CD4-positive, alpha-beta T cell treated with Interleukin-2 at 100 ng/mL for 4 hours (primary cell): ENCODE measurements around the gene TTC23L.
A peak's percentile ranks its signal among the peaks of the same experiment; 100 is the strongest.
"Not testable (repeated sequence)": the region's sequence is repeated elsewhere in the genome, so short reads cannot be mapped to it uniquely, and the experiment has no call there.

Source experiments
- DNase-seq: peaks from one replicate; pipeline ENCODE4 v3.0.0-alpha.2; 2020; ENCODE audit warnings: low spot score

TTC23L gene, protein sequence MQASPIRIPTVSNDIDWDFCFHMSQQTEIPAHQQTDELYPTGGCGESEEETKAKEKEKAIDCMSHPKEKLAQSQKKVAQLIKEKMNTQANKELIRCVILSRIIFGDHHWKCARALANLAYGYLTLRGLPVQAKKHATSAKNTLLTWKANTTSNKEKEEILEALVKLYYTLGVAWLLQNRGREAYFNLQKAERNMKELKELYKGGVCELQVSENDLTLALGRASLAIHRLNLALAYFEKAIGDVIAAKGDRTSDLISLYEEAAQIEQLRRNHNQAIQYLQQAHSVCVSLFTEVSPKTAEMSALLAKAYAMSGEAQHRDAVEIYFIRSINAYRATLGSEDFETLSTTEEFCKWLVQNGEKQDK

DNA sequence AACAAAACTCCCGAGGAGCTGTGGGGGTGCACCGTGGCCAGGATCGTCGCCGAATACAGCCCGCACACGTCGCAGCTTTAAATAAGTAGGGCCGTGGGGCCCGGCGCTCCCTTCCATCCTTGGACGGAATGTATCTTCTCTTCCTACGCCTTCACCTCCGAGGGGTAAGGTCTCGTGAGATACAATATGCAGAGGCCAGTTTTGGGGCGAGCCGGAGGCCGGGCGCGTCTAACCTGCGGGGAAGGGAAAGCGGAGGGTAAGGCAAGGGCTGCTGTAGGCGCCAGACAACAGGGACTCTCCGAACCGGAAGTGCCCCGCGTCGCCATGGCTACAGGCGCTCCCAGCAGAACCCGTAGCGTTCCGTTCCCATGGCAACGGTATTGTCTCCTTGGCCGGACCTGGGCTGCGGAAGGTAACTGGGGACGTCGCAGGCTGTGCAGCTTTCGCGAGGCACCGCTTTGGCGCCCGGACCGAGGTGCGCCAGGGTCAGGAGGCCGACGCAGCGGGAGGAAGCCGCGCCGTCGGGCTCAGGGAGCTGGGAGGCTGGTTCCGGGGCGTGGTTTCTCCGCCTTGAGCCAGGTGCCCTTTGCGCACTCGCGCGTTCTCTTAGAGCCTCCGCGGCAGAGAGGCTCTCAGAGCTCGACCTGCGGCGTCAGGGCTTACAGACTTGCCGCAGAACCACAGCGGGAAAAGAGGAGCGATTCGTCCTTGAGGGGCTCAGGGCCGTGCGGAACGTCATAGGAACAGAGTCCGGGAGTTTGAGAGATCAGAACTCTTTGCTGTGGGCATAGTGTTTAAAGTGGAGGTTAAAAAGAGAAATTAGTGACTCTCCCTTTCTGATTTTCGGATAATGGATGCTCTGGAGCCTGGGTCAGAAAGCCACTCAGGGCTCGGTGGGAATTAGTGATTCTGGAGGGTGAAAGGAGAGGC is at the start of gene TTC23L:
TSS of gene TTC23L (plus strand) at position 380 of the 930 bp plus-strand sequence. CDS start 1,508 bp downstream, outside the sequence.
- DNase-seq: peak; percentile 93

DNA sequence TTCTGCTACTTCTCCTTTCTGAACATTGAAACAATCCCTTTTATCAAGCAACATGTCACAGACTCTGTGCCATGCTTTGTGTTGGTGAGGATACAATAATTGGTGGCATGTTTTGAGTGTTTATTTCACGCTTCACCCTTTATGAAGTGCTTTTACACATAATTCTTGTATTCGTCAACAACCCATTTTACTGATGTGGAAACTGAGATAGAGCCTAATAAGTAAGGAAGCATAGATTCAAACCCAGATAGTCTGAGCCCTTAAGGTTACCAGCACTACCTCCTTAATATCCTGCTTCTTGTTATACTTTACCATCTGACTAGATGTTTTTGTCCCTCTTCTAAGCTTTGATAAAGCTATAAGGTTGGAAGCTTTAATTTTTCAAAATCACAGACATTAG is 49.3 kb upstream of the TTC23L start:
- no peak for DNase-seq

DNA sequence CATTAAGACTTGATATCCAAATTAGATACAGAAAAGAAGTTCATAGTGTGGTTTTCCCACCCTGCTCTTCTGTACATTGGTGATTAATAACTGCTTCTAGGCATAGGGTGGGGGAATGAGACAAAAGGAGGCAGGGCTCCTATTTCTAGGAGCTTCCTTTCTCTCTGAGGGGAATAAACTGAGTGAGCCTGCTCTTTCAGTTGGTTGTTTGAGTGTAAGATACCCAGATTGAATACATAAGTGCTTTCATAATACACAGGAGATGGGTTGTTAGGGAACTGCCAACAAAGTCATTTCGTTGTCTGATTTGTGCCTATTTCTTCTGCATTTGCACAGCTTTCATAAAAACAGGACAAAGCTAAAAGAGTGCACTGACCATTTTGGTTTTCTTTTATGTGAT is 48.9 kb upstream of the TTC23L start:
- DNase-seq: no peak

DNA sequence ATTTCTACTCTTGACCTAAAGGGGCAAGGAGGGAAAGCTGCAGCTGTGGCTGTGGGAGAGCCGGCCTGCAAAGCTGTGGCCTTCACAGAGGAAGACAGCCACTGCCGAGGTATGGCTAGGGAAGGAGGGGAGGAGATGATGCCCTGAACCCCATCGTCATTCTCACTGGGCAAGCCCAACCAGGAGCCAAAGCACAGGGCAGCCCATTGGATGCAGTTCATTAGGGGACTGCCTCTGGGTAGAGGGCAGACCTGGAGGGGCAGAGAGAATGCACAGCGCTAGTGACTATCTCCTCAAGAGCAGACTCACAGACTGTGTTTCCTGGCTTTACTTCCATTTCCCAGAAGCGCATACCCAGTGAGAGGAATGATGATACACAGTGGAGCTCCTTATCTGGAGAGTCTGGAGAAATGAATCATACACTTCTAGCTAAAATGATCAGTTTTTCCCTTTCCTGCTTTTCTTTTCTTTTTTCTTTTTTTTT is 47.2 kb upstream of the TTC23L start:
- no peak for DNase-seq

DNA sequence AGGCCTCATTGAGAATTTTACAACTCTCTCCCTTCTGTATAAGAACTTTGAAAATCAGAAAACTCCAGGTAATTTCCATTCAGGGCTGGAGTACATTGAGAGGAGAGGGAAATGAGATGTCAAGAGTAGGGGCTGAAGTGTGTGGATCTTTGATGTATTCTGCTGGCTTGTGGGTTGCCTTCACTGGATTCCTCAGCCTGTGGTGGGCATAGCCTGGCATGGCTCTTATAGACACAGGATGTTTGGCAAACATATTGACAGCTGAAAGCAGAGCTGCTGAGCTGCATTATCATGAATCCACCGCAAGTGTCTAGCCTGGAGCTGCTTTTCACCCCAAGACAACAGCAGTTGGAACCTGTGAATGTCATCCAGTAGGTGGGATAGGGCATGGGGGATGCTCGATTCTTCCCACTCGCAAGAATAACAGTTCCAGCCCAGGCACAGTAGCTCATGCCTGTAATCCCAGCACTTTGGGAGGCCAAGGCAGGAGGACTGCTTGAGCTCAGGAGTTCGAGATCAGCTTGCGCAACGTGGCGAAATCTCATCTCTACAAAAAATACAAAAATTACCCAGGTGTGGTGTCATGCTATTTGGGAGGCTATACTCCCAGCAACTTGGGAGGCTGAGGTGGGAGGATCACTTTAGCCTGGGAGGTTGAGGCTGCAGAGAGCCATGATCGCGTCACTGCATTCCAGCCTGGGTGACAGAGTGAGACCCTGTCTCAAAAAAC is 36.0 kb upstream of the TTC23L start:
- no peak for DNase-seq

DNA sequence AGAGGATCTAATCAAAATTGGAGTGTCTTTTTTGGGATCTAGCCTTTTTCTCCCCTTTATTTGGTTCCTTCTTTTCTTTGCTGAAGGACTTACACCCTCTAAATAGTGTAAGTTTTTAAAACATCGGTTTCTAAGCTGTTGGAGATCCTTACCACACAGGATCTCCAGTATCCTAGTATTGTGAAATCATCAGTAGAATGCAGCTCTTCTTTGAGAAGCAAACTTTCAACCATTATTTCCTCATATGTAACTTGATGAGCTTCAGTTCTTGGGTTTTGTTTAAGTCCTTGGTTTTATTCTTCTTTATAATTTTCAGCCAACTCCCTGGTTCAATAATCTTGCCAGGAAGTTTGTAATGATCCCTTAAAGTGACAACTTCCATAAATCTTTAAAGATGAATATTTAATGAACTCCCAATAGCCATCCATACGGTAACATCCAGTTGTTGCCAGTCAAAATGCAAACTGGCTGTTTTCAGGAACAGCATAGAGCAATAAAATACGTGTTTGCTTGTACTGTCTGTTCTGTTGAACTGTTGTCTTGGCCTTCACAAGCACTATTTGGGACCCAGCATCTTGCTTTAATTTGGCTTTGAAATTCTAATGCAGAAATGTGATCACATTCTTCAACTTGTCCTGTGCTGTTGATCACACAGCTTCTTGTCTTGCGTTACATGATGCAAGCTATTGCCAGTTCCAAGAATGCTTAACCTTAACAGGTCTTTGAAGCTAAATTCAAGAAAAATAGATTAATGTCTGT is 34.8 kb upstream of the TTC23L start:
- DNase-seq: no peak

DNA sequence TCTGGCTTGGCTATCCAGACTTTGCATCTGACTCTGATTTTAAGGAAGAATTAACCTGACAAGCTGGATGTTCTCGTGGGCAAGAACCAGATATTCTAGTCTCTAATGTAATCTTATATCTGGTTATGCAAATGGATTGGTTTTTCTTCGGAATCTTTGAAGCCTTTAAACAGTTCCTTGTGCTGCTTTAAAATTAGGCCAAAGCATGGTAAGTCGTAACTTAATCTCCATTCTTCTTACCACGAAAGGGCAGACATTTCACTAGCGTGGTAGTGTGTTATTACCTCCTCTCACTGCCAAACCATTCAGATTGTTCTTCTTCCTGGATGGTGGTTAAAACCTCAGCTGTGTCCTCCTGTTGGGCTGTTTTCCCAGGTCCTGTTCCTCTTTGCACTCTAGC is 34.1 kb upstream of the TTC23L start:
- no peak for DNase-seq

DNA sequence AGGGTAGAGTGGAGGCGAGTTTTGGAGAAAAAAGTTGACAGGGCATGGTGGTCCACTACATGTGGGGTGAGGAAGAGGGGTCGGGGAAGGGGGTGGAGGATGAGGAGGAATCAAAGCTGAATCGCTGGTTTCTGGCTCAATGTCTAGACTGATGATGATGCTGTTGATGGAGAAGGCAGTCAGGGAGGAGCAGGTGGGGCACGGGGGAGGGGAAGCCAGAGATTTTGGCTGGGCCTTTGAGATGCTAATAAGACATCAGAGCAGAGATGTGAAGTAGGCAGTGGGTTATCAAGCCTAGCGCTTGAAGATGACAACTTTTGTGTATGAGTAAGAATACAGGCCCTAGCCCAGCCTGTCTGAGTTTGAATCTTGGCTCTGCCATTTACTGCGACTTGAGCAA is 32.4 kb upstream of the TTC23L start:
- no peak for DNase-seq

DNA sequence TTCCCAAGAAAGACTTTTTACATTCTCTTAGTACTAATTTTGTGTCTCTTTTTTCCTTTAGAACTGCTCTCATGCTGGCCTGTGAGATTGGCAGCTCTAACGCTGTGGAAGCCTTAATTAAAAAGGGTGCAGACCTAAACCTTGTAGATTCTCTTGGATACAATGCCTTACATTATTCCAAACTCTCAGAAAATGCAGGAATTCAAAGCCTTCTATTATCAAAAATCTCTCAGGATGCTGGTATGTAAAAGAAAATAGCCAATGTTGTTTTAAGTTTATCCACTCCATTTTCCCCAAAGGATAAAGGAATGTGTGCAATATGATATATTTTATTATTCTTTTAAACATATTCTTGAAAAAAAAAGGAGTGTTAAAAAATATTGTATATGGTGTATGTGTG is 27.3 kb upstream of the TTC23L start:
- no peak for DNase-seq

DNA sequence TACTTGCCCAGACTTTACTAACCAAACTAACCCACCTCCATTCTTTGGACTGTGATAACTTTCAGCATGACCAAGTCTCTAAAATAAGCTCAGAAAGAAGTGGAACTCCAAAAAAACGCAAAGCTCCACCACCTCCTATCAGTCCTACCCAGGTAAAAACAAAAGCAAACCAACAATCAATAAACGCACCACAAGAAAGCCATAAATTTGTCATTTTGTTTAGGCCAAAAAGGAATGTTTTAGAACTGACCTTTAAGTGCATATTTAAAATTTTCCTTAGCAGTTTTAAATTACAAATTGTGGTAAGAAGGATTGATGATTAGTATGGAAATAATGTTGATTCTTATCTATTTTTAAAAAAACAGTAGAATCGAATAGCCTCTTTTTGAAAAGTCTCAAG is 25.5 kb upstream of the TTC23L start:
- no peak for DNase-seq

DNA sequence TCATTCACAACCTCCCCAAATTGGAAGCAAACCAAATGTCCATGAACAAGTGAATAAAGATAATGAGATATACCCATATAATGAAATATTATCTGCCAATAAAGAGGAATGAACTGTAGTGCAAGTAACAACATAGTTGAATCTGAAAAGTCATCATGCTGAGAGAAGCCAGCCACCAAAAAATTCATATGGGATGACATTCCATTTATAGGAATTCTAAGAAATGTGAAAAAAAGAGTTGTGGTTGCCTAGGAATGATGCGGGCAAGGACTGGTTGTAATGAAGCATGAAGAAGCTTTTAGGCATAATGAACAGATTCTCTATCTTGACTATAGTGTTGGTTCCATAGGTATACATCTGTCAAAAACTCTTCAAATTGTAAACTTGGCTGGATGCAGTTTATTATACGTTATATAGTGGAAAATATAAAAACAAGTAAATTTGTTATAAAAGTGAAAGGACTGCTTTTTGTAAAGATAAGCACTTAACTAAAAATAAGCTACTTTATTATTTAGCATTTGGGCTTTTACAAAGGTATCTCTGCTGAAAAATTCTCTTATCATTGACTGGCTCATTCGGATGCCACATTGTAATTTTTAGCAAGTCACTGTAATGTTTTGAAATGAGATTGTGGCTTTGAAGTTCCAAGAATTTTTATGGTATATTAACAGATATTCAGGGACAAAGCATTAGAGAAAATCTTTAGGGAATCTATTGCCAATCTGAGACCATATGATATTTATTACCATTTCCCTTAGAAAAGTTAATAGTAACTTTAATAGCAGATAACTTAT is 21.2 kb upstream of the TTC23L start:
- no peak for DNase-seq

DNA sequence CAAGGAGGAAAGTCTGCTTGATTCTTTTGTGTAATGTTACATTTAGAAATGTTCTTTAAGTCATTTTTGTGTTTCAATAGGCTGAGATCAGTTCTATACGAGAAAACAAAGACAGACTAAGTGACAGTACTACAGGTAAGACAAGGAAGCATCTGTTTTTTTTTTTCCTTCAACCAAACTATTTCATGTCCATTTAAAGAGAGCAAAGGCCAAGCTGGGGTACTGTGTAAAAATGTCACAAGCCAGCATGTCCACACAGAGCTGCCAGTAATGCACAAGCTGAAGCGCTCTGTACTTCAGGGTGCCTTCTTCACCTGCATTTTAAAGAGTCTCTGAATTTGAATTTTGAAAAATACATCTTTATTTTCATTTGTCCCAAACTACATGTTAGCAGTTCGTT is 20.2 kb upstream of the TTC23L start:
- no peak for DNase-seq

DNA sequence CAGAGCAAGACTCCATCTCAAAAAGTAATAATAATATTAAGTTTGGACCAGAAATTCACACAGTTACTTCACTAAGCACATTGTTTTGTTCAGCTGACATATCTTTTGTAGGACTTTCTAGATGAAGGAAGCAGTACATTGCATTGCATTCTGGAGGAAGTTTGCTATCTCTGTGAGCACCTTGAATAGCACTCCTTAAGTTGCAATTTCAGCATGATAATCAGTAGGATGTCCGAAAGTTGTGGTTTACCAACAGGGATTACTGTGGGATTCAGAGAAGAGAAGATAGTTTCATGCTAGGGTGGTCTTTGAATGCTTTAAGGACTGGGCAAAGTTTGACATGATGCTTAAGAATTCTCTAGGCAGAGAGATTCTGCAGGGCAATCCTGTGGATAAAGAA is 18.4 kb upstream of the TTC23L start:
- no peak for DNase-seq

DNA sequence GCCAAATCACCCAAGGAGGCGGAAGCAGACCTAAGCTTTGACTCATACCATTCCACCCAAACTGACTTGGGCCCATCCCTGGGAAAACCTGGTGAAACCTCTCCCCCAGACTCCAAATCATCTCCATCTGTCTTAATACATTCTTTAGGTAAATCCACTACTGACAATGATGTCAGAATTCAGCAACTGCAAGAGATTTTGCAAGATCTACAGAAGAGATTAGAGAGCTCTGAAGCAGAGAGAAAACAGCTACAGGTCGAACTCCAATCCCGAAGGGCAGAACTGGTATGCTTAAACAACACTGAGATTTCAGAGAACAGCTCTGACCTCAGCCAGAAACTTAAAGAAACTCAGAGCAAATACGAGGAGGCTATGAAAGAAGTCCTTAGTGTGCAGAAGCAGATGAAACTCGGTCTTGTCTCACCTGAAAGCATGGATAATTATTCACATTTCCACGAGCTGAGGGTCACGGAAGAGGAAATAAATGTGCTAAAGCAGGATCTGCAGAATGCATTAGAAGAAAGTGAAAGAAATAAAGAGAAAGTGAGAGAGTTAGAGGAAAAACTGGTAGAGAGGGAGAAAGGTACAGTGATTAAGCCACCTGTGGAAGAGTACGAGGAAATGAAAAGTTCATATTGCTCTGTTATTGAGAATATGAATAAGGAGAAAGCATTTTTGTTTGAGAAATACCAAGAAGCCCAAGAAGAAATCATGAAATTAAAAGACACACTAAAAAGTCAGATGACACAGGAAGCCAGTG is 15.8 kb upstream of the TTC23L start:
- DNase-seq: no peak

DNA sequence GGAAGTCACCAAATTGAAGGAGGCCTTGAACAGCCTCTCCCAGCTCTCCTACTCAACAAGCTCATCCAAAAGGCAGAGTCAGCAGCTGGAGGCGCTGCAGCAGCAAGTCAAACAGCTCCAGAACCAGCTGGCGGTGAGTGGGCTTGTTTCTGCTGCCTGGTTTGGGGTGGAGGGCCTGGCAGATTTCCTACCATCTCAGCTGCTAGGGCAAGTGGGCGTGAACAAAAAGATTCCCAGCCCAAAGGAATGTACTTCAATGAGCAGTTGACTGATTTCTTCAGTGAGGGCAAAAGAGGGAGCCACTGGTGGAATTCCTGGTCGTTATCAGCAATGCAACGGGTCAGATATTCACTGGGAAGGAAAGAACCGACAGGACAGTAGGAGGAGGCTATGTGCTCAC is 12.6 kb upstream of the TTC23L start:
- no peak for DNase-seq

DNA sequence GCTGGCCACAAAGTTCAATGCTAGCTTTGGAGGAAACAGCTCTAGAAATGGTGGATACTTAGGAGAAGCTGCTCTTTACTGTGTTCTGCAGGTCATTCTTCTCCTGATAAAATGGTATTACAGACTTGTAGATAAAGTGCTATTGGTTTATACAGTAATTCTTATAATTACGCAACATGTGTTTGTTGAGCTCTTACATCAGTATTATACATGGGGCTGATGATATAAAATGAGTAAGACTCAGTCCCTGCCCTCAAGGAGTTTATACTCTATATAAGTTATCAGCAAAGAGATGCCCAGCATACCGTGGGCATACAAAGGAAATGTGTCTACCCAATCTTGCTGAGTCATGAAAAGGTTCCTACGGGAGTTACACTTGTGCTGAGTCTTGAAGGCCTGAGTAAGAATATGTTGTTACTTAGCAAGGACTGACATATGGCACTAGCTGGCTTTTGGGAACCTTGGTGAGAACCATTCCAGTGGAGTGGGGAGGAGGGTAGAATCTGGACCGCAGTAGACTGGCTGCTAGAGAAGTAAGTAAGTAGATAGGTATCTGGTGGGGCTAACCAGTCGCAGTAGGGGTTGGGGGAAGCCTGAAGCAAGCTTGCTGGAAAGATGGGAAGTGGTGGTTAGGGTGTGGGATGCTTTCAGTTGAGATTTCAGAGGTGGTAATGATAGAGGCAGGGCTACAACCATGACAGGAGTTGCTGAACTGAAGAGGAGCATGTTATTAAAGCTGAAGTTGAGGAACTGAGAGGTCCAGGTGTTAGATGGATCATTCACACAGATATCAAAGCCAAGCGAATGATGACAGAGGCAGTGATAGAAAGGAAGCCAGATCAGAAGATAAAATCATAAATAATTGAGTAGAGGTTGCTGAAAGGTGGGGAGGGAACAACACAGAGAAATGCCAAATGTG is 11.1 kb upstream of the TTC23L start:
- DNase-seq: no peak

DNA sequence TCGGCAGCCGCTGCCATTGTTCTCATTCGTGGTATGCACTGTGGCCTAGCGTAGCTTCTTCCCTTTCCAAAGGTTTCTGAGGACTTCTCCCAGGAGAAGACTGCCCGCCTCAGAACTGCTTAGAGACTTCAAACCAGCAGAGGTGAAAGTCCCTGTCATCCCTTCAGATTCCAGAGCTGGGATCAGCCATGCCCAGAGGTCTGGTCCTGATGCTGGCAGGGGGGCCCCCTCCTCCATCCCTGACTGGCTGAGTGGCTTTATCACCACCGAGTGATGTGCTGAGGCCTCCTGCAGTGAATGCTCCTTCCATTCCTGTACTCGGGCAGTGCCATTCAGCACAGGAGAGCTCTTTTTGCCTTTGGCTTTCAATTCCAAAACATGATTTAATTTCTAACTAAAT is 8.1 kb upstream of the TTC23L start:
- not testable (repeated sequence) for DNase-seq

DNA sequence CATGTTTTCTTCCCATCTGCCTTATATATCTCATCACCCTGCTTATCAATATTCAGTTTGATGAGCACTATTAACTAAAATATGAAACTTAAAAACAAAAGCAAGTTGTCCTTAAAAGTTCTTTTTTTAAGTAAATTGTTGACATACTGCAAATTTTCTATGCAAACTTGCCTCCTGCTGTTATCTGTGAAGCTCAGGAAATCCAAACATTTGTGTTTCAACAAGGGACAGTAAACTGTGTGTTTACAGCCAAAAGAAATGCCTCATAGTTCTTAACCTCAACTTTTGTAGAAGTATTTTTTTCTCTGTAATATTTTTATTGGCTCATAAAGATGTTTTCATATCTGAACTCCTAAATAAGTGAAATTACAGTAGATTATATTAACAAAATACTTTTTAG is 7.7 kb upstream of the TTC23L start:
- no peak for DNase-seq

DNA sequence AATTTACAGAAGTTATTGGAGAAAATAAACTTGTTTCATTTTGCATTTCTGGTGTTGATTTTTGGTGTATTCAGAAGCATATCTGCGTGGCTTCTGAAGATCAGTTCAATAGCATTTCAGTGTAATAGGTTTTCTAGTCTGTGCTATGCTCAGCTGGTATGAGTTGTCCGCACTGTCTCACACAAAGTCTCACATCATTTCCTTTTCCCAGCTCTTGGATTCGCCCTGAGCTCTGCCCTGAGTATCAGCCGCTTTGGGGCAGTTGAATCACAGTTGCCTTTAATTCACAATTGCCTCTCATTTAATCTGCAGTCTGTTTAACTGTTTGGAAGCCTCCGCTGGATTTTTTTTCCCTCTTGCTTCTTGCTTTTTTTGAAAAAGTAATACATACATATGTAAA is 6.4 kb upstream of the TTC23L start:
- no peak for DNase-seq
